Ishikawa (cell line): Measurements from ENCODE around the gene NUDT14.
A peak's percentile ranks its signal among the peaks of the same experiment; 100 is the strongest.

Experiments used
- CEBPB ChIP-seq: IDR thresholded peaks from 2 replicates; pipeline ENCODE4 v1.6.1; 2012
- CREB1 ChIP-seq: IDR thresholded peaks from 2 replicates; pipeline ENCODE4 v1.6.1; 2012; ENCODE audit warnings: low read depth
- EGR1 ChIP-seq: IDR thresholded peaks from 2 replicates; pipeline ENCODE4 v1.6.1; 2012
- EP300 ChIP-seq: IDR thresholded peaks from 2 replicates; pipeline ENCODE4 v1.6.1; 2012; ENCODE audit warnings: borderline replicate concordance
- FOXM1 ChIP-seq: IDR thresholded peaks from 2 replicates; pipeline ENCODE4 v1.6.1; 2012; ENCODE audit warnings: low read depth, borderline replicate concordance
- MAX ChIP-seq: IDR thresholded peaks from 2 replicates; pipeline ENCODE4 v1.6.1; 2012
- NFIC ChIP-seq: IDR thresholded peaks from 2 replicates; pipeline ENCODE4 v1.6.1; 2012
- RAD21 ChIP-seq: IDR thresholded peaks from 2 replicates; pipeline ENCODE4 v1.6.1; 2012; ENCODE audit warnings: low read depth
- REST ChIP-seq: IDR thresholded peaks from 2 replicates; pipeline ENCODE4 v1.6.1; 2012; ENCODE audit warnings: low read depth, mild to moderate bottlenecking
- TAF1 ChIP-seq: IDR thresholded peaks from 2 replicates; pipeline ENCODE4 v1.6.1; 2012; ENCODE audit warnings: low read depth, mild to moderate bottlenecking
- TCF12 ChIP-seq: IDR thresholded peaks from 2 replicates; pipeline ENCODE4 v1.6.1; 2012; ENCODE audit warnings: low read depth
- TEAD4 ChIP-seq: IDR thresholded peaks from 2 replicates; pipeline ENCODE4 v1.6.1; 2012
- YY1 ChIP-seq: IDR thresholded peaks from 2 replicates; pipeline ENCODE4 v1.6.1; 2012; ENCODE audit warnings: low read depth
- ZBTB7A ChIP-seq: IDR thresholded peaks from 2 replicates; pipeline ENCODE4 v1.6.1; 2012; ENCODE audit warnings: low read depth
- TF ChIP-seq, protein P1 (sequence below): IDR thresholded peaks from 2 replicates; pipeline ENCODE4 v1.6.1; 2012

NUDT14 gene

GRCh38 chr14:105201156-105201924 is 20.2 kb upstream of the NUDT14 start:
- TF ChIP-seq RAD21 (no peak; the same call in 1 of the 2 replicates), TEAD4 (no peak), EP300 (no peak), FOXM1 (no peak), TAF1 (no peak), YY1 (no peak), CREB1 (no peak), EGR1 (no peak)
- TF ChIP-seq, protein P1, sequence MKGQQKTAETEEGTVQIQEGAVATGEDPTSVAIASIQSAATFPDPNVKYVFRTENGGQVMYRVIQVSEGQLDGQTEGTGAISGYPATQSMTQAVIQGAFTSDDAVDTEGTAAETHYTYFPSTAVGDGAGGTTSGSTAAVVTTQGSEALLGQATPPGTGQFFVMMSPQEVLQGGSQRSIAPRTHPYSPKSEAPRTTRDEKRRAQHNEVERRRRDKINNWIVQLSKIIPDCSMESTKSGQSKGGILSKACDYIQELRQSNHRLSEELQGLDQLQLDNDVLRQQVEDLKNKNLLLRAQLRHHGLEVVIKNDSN: no peak

DNA sequence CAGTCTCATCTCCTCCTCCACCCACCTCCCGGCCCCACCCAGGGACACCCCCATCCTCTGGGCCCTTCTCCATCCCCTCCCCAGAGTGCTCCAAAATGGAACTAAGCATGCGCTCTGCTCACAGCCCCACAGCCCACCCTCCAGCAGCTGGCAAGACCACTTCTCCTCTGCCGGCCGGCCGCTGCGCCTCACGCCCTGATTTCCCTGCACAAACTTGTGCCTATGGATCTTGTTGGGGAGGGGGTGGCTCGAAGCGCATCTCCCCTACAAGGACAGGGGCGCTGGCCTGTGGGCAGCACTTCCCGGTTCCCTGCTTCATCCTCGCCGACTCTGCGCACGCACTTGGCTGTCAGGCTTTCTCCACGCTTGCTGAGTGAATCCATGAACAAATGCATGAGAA is 19.5 kb upstream of the NUDT14 start:
- no peak for TF ChIP-seq RAD21
- TF ChIP-seq, protein P1: no peak
- no peak for TF ChIP-seq EP300
- no peak for TF ChIP-seq FOXM1
- no peak for TF ChIP-seq ZBTB7A
- no peak for TF ChIP-seq REST
- TF ChIP-seq TAF1: no peak
- TF ChIP-seq TEAD4: no peak
- TF ChIP-seq CREB1: no peak
- no peak for TF ChIP-seq EGR1
- no peak for TF ChIP-seq CEBPB
- TF ChIP-seq TCF12: no peak
- TF ChIP-seq YY1: no peak
- TF ChIP-seq NFIC: no peak
- TF ChIP-seq MAX: no peak

DNA sequence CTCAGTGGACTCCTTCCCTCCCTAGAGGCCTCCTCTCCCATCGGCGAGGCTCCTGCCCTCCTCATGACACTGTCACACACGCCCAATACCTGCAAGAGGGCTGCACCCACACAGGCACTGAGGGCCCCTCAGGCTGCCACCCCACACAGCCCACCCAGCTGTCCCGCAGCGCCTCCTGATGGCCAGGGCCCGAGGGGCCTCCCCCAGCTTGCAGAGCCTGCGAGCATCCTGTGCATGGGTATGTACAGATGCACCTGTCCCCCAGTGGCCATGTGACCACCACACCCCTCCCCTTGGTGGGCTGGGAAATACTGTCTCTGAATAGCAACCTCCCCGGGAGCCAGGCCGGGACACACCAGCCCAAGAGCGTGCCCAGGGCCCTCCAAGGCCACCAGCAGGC is 19.0 kb upstream of the NUDT14 start:
- TF ChIP-seq EGR1: no peak
- no peak for TF ChIP-seq FOXM1
- no peak for TF ChIP-seq MAX
- no peak for TF ChIP-seq TCF12
- no peak for TF ChIP-seq NFIC
- TF ChIP-seq CREB1: no peak
- TF ChIP-seq RAD21: peak; percentile 24; the same call in 1 of the 2 replicates
- TF ChIP-seq CEBPB: no peak
- no peak for TF ChIP-seq ZBTB7A
- TF ChIP-seq TAF1: no peak
- TF ChIP-seq REST: no peak
- no peak for TF ChIP-seq TEAD4
- TF ChIP-seq EP300: no peak
- no peak for TF ChIP-seq YY1
- TF ChIP-seq, protein P1: peak; percentile 34; the same call in 1 of the 2 replicates

GRCh38 chr14:105199093-105199492 is 18.0 kb upstream of the NUDT14 start:
- no peak for TF ChIP-seq TEAD4
- no peak for TF ChIP-seq RAD21
- TF ChIP-seq, protein P1: 0 out of 2 replicates have a peak, but pooled peaks have one; percentile 17
- no peak for TF ChIP-seq FOXM1
- peak; percentile 34; the same call in 1 of the 2 replicates for TF ChIP-seq MAX
- no peak for TF ChIP-seq EGR1
- TF ChIP-seq NFIC: no peak
- TF ChIP-seq TCF12: peak; percentile 36; the same call in 1 of the 2 replicates
- no peak for TF ChIP-seq REST
- TF ChIP-seq YY1: no peak
- no peak for TF ChIP-seq TAF1
- TF ChIP-seq CREB1: no peak
- no peak for TF ChIP-seq CEBPB
- TF ChIP-seq ZBTB7A: peak; percentile 47; the same call in 1 of the 2 replicates
- peak; percentile 22; the same call in 1 of the 2 replicates for TF ChIP-seq EP300
